MV-4-11 (cell line): ENCODE measurements around the gene ZNF195.
"Not testable (repeated sequence)": the region's sequence is repeated elsewhere in the genome, so short reads cannot be mapped to it uniquely, and the experiment has no call there.

Experiments
- DNase-seq: peaks from one replicate; lab custom pipeline; 2025; lab: John Stamatoyannopoulos, UW

Gene ZNF195

GRCh38 chr11:3378426-3379423 is at the start of gene ZNF195:
Gene ZNF195 (minus strand): TSS chr11:3379146. CDS start chr11:3379040, 106 bp downstream.
- DNase-seq, result peak; percentile 98

GRCh38 chr11:3428076-3428475 is 49.1 kb upstream of the ZNF195 start:
- not testable (repeated sequence) for DNase-seq

GRCh38 chr11:3426541-3426940 is 47.6 kb upstream of the ZNF195 start:
- not testable (repeated sequence) for DNase-seq

GRCh38 chr11:3423928-3424327 is 45.0 kb upstream of the ZNF195 start:
- not testable (repeated sequence) for DNase-seq

DNA sequence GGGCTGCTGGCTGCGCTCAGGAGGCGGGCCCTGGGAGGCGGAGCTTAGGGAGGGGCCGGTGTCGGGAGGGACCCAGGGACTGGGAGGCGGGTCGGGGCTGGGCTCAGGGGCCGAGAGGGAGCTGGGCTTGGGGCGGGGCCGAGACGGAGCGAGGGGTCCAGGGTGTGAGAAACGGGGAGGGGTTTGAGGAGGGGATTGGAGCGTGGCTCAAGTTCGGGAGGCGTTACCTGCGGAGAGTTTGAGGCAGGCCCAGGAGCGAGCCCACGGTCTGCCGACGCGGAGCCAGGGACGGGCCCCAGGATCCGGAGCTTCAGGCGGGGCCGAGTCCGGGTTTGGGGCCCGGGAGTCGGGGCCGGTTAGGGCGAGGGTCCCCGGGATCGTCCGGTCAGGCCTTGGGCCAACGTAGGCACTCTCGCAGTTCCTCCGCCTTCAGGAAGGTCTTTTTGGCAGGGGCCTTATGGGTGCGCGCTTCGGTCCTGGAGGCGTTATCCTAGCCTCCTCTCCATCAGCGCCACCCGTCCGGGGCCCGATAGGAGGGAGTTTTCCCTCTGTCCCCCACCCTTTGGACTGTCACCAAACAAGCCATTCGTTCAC is 44.3 kb upstream of the ZNF195 start:
- not testable (repeated sequence) for DNase-seq

GRCh38 chr11:3422380-3423137 is 43.6 kb upstream of the ZNF195 start:
- DNase-seq, result peak; percentile 97

DNA sequence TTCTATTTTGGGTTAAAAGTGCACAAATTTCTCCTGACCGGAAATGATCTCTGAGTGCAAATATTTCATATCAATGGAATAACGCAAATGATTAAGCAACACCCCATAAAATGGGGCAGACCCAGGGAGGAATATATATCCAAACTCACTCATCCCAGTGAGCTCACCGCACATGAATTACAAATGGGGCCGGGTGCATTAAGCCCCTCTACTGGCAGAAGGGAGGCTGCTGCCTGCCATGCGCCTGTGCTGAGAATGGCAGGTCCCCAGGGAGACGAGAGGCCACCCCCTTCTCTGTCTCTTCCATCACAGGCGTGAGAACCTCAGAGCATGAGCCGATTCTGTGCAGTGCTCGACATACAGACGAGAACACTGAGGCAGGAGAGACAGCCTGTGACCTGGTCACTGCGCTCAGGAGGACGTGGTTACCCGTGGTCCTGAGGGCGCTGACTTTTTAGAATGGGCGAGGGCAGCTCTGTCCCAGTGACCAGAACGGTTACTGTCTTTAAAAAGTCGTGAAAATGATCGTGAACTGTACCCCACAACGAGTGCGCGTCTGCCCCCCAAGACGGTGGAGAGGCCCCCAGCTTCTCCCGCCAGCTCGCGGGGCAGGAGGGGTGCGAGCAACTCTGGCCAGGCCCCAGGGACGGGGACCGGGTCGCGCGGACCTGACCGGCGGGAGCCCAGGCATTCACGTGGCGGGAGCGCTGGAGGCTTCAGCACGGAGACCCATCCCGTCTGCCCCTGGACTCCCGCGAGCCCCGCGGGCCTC is 42.8 kb upstream of the ZNF195 start:
- peak; percentile 2 for DNase-seq

- DNase-seq, result peak; percentile 8
These were observed 41.5 kb upstream of the ZNF195 start for GRCh38 chr11:3420281-3421042.

- not testable (repeated sequence) for DNase-seq
These were observed 40.5 kb upstream of the ZNF195 start for GRCh38 chr11:3419496-3419895.

DNA sequence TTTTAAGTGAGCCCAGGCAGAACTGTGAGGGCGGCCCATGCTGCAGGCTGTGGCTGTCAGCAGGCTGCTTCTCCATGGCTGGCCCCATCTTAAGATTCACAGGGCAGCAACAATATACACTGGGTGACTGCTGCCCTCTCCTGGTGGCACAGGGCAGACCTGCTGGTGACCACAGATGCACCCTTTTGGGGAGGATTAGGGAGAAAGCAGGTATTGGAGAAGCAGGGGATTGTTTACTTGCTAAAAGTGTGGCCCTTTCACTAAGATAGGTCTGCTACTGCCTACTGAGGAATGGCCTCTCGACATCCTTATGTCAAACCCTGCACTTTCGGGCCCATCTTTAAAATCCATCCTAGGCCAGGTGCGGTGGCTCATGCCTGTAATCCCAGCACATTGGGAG is 38.1 kb upstream of the ZNF195 start:
- DNase-seq, result peak; percentile 59

GRCh38 chr11:3415301-3415700 is 36.4 kb upstream of the ZNF195 start:
- DNase-seq, result not testable (repeated sequence)

DNA sequence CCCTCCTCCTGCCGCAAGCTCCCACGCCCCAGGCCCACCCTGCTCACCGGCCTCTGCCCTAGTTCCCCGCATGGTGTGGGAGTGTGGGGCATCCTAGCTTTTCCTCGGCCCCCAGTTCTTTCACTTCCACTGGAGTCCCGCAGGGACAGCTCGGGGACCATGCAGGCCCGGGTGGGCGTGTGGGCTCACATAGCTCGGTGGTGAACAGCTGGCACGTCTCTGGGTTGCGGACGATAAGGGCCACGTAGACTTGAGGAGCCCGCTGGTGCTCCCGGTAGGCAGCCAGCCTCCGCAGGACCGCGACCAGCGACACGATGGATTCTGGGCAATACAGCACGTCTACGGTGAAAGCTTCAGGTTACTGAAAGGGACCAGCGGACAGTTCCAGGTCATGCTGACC is 34.7 kb upstream of the ZNF195 start:
- DNase-seq, result not testable (repeated sequence)

DNA sequence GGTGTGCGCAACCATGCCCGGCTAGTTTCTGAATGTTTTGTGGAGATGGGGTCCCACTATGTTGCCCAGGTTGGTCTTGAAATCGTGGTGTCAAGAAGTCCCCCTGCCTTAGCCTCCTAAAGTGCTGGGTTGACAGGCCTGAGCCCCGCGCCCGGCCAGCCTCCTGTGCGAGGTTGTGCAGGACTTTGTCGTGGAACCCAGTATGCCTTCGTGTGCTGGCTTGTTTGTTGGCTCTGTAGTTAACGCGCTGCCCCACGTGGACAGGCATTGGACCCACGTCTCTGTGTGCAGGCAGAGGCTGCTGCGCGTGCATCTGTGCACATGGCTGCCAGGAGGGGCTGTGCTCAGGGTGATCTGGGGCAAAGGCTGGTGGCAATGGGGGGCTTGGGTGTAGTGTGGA is 33.9 kb upstream of the ZNF195 start:
- DNase-seq, result no peak

DNA sequence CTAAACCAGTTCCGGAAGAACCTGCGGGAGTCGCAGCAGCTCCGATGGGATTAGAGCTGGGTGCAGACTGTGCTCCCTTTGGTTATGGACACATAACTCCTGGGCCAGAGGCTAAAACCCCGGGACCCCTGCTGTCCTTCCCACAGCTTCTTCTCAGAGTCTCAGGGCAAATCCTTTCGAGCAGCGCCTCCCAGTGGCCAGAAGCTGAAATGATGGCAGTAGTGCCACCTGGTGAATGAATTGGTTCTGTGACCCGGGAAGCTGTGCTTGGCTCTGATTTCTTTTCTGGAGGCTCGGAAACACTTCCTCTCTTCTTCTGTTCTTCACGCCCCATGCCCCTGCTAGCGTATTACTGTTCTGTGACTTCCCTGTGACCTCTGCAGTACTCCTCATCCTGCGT is 29.8 kb upstream of the ZNF195 start:
- peak; percentile 58 for DNase-seq

DNA sequence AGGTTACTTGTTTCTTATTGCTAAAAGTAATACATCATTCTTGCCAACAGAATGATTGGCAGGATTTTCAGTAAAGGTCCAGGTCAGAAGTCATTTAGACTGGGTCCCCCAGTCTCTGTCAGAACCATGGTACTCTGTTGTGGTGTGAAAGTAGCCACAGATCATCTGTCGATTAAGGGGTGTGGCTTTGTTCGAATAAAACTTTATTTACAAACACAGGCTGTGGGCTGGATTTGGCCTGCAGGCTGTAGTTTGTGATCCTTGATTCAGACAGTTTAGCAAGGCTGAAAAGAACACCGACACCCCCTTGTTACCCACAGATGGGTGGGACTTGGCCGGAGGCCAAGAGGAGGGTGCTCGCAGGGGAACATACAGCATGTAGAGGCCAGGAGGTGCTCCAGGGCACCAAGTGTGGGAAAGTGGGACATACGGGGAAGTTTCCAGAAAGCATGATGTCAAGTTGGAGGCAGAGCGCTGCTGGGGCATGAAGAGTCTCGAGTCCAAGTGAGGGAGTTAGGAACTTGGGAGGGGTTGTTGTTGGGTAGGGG is 29.2 kb upstream of the ZNF195 start:
- not testable (repeated sequence) for DNase-seq

DNA sequence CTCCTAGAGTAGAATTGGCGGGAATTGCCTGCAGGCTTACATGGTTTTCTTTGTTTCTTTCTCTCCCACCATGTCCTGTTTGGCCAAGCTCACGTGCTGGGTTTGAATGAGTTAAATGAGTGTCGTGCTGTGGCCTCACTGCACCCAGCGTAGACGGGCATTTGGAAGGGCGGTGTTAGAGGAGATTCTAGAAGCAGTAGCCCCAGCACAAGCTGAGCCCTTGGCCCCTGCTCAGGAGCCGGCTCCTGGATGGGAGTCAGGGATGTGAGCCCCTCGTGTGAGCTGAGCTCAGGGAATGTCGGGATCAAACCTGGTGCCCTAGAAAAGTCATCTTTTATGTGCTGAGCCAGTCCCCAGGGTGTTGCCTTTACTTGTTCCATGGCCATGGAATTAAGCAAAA is 28.0 kb upstream of the ZNF195 start:
- DNase-seq, result not testable (repeated sequence)

DNA sequence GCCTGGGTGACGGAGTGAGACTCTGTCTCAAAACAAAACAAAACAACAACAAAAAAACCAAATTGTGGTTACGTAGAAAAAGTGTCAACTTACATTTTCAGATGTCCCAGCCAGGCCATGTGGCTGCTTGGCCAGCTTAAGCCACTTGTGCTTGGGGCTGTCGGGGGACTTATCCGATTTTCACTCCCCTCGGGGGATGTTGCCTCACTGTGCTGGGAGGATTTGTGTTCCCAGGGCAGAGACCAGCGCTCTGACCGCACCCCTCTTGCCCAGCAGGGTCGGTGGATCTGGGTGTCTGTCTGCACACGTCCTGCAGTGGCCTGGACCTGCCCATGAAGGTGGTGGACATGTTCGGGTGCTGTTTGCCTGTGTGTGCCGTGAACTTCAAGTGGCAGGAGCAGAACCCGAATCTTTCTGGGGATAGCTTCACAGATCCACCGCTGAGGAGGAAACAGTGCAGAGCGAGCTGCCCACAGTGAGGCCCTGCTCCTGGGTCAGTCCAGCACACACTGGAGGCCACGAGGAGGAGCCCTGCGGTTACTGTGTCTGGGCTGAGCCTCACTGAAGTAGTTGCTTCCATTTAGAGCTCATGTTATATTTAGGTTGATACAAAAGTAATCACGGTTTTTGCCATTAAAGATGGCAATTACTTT is 27.4 kb upstream of the ZNF195 start:
- DNase-seq, result not testable (repeated sequence)

GRCh38 chr11:3404076-3404925 is 25.4 kb upstream of the ZNF195 start:
- peak; percentile 77 for DNase-seq

DNA sequence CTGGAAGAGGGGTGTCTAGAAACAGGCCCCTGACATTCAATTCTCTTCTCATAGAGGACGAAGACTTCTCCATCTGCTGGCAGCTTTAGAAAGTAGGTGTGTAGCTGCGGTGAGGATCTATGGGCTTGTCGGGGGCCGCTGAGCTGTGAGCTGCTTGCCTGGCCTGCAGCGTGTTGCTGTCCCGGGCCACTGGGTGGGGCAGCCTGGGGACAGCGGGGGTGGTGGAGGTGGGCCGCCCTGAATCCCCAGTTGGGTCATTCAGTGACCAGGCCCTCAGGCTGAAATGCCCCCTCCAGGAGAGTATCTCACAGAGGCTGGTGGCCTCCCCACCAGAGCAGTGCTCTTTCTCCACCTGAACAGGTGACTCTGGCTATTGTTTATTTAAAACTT is 23.9 kb upstream of the ZNF195 start:
- not testable (repeated sequence) for DNase-seq
